Medulla oblongata (tissue), 1 donor: ENCODE data around the gene FAM50B.

Experiments used
- DNase-seq: peaks from one replicate; pipeline ENCODE4 v3.0.0-alpha.2; 2015; ENCODE audit errors: extremely low spot score

The FAM50B gene

GRCh38 chr6:3873051-3873450 is 23.9 kb downstream of the FAM50B start:
- DNase-seq = no peak

- DNase-seq = no peak
These were observed 24.9 kb downstream of the FAM50B start for GRCh38 chr6:3874069-3874468.

GRCh38 chr6:3875486-3875885 is 26.3 kb downstream of the FAM50B start:
- DNase-seq = no peak

- no peak for DNase-seq
These were observed 26.9 kb downstream of the FAM50B start for GRCh38 chr6:3876101-3876500.

- no peak for DNase-seq
These were observed 27.7 kb downstream of the FAM50B start for GRCh38 chr6:3876866-3877265.

- no peak for DNase-seq
These were observed 29.0 kb downstream of the FAM50B start for GRCh38 chr6:3878048-3878666.

- no peak for DNase-seq
These were observed 30.2 kb downstream of the FAM50B start for GRCh38 chr6:3879194-3879952.

- no peak for DNase-seq
These were observed 32.7 kb downstream of the FAM50B start for GRCh38 chr6:3881711-3882421.

GRCh38 chr6:3882431-3882830 is 33.3 kb downstream of the FAM50B start:
- peak; percentile 49 for DNase-seq

- peak; percentile 23 for DNase-seq
These were observed 33.7 kb downstream of the FAM50B start for GRCh38 chr6:3882866-3883265.

- DNase-seq = no peak
These were observed 35.0 kb downstream of the FAM50B start for GRCh38 chr6:3884007-3884745.

GRCh38 chr6:3885262-3886036 is 36.3 kb downstream of the FAM50B start:
- DNase-seq = no peak

- DNase-seq = peak; percentile 52
These were observed 38.1 kb downstream of the FAM50B start for GRCh38 chr6:3887150-3887700.

GRCh38 chr6:3888153-3888957 is 39.2 kb downstream of the FAM50B start:
- no peak for DNase-seq

GRCh38 chr6:3890047-3890446 is 40.9 kb downstream of the FAM50B start:
- no peak for DNase-seq

- DNase-seq = no peak
These were observed 42.7 kb downstream of the FAM50B start for GRCh38 chr6:3891883-3892282.

- DNase-seq = no peak
These were observed 43.4 kb downstream of the FAM50B start for GRCh38 chr6:3892603-3893002.

- no peak for DNase-seq
These were observed 44.3 kb downstream of the FAM50B start for GRCh38 chr6:3893487-3893886.

GRCh38 chr6:3893917-3894316 is 44.7 kb downstream of the FAM50B start:
- DNase-seq = no peak
